AG08395 (cell line): ENCODE results near the gene PRKX.
"Not testable (repeated sequence)": the region's sequence is repeated elsewhere in the genome, so short reads cannot be mapped to it uniquely, and the experiment has no call there.

Source experiments
- DNase-seq: peaks from one replicate; pipeline ENCODE4 v3.0.0; 2012; ENCODE audit warnings: mixed read lengths, low spot score

PRKX gene

GRCh38 chrX:3711331-3711917, 2.0 kb downstream of the PRKX start:
- DNase-seq = no peak

GRCh38 chrX:3707673-3708274, 5.7 kb downstream of the PRKX start:
- DNase-seq = not testable (repeated sequence)

- DNase-seq = no peak
These were observed 7.0 kb downstream of the PRKX start for GRCh38 chrX:3706481-3706880.

- DNase-seq = not testable (repeated sequence)
These were observed 10.2 kb downstream of the PRKX start for GRCh38 chrX:3703251-3703650.

GRCh38 chrX:3702095-3702494, 11.4 kb downstream of the PRKX start:
- DNase-seq = not testable (repeated sequence)

- DNase-seq = not testable (repeated sequence)
These were observed 12.0 kb downstream of the PRKX start for GRCh38 chrX:3701445-3701928.

GRCh38 chrX:3699821-3700381, 13.5 kb downstream of the PRKX start:
- no peak for DNase-seq

- DNase-seq = no peak
These were observed 15.7 kb downstream of the PRKX start for GRCh38 chrX:3697701-3698279.

- DNase-seq = no peak
These were observed 16.2 kb downstream of the PRKX start for GRCh38 chrX:3697220-3697684.

GRCh38 chrX:3695536-3695935, 17.9 kb downstream of the PRKX start:
- DNase-seq = no peak

GRCh38 chrX:3690140-3690539, 23.3 kb downstream of the PRKX start:
- DNase-seq = no peak

- DNase-seq = not testable (repeated sequence)
These were observed 30.2 kb downstream of the PRKX start for GRCh38 chrX:3683236-3683635.

GRCh38 chrX:3680459-3680858, 33.0 kb downstream of the PRKX start:
- DNase-seq = no peak

GRCh38 chrX:3679669-3680068, 33.8 kb downstream of the PRKX start:
- DNase-seq = no peak

GRCh38 chrX:3678328-3678727, 35.1 kb downstream of the PRKX start:
- DNase-seq = no peak

GRCh38 chrX:3674881-3675280, 38.6 kb downstream of the PRKX start:
- no peak for DNase-seq

- no peak for DNase-seq
These were observed 43.5 kb downstream of the PRKX start for GRCh38 chrX:3669841-3670475.

GRCh38 chrX:3666975-3667374, 46.5 kb downstream of the PRKX start:
- no peak for DNase-seq

- no peak for DNase-seq
These were observed 48.5 kb downstream of the PRKX start for GRCh38 chrX:3664921-3665320.

- not testable (repeated sequence) for DNase-seq
These were observed 49.7 kb downstream of the PRKX start for GRCh38 chrX:3663576-3664250.

GRCh38 chrX:3659761-3660160, 53.7 kb downstream of the PRKX start:
- no peak for DNase-seq

- no peak for DNase-seq
These were observed 58.3 kb downstream of the PRKX start for GRCh38 chrX:3655181-3655580.
